Measurements from ENCODE around the gene ASS1. TPM values are rescaled to one million over a fixed set of nuclear protein-coding genes. Genes with fewer than 3 reads are reported as not detected.

The ASS1 gene
- total RNA-seq, 1 donor from 2014 or later: 22.5 TPM

DNA sequence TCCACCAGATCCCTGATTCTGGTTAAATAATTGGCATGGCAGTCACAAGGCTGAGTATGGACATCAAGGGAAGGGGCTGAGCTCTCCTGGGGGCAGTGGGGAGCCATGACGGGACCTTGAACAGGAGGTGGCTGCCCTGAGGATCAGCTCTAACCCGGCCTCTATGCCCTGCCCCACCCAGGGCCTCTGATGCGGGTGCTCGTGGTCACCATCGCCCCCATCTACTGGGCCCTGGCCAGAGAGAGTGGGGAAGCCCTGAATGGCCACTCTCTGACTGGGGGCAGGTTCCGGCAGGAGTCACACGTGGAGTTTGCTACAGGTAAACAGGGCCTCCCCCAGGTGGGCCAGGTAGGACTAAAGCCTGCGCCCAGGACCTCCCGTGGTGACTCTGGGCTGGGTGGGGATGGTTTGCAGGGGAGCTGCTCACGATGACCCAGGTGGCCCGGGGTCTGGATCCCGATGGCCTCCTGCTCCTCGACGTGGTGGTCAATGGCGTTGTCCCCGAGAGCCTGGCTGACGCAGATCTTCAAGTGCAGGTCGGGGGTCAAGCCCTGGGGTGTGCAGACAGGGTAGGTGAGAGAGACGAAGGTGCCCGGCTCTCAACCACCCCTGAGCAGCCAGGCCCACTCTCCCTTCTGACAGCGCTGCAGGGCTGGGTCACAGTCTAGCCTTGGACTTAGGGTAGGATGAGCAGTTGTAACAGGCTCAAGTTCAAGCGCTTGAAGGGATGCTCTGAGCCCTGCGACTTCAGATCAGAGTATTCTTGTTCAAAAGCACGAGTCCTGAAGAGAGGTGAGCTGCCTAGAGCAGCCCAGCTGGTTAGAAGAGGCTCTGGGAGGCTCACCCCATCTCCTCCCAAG is 19.9 kb upstream of the ASS1 start:
- H3K27ac Mint-ChIP-seq: no peak overlapping the region
- Histone ChIP-seq H3F3A (ENCODE audit: low read depth) (peaks cover 3% of the 10 kb centered on the region), H3K9me3 (ENCODE audit: low read depth) (no peaks in the 10 kb centered on the region), H3K4me3 (no peak overlapping the region), H3K27ac (no peak overlapping the region), H4K20me1 (ENCODE audit: low read depth) (no peaks in the 10 kb centered on the region), H2AFZ (replicated peaks) (no peak overlapping the region), H3K9ac (no peak overlapping the region), H3K79me2 (ENCODE audit: low read depth) (no peaks in the 10 kb centered on the region), H3K27me3 (no peaks in the 10 kb centered on the region), H3K4me1 (peaks cover 20% of the 10 kb centered on the region), H3K4me2 (no peak overlapping the region), H3K36me3 (no peaks in the 10 kb centered on the region)
- H3K36me3 Mint-ChIP-seq: no peaks in the 10 kb centered on the region
- TF ChIP-seq, protein P1, sequence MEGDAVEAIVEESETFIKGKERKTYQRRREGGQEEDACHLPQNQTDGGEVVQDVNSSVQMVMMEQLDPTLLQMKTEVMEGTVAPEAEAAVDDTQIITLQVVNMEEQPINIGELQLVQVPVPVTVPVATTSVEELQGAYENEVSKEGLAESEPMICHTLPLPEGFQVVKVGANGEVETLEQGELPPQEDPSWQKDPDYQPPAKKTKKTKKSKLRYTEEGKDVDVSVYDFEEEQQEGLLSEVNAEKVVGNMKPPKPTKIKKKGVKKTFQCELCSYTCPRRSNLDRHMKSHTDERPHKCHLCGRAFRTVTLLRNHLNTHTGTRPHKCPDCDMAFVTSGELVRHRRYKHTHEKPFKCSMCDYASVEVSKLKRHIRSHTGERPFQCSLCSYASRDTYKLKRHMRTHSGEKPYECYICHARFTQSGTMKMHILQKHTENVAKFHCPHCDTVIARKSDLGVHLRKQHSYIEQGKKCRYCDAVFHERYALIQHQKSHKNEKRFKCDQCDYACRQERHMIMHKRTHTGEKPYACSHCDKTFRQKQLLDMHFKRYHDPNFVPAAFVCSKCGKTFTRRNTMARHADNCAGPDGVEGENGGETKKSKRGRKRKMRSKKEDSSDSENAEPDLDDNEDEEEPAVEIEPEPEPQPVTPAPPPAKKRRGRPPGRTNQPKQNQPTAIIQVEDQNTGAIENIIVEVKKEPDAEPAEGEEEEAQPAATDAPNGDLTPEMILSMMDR (IDR thresholded peaks at IDR 0.05): no peak
- TF ChIP-seq EZH2phosphoT487 (IDR thresholded peaks at IDR 0.05) (no peak), EZH2 (IDR thresholded peaks at IDR 0.05) (no peak)
- no peak overlapping the region for H3K4me3 Mint-ChIP-seq
- no peaks in the 10 kb centered on the region for H3K9me3 Mint-ChIP-seq
- peaks cover 28% of the 10 kb centered on the region for H3K4me1 Mint-ChIP-seq
- peaks cover 10% of the 10 kb centered on the region for H3K27me3 Mint-ChIP-seq (ENCODE audit: insufficient read depth, low read depth)
- no peak for DNase-seq (ENCODE audit: low spot score)

DNA sequence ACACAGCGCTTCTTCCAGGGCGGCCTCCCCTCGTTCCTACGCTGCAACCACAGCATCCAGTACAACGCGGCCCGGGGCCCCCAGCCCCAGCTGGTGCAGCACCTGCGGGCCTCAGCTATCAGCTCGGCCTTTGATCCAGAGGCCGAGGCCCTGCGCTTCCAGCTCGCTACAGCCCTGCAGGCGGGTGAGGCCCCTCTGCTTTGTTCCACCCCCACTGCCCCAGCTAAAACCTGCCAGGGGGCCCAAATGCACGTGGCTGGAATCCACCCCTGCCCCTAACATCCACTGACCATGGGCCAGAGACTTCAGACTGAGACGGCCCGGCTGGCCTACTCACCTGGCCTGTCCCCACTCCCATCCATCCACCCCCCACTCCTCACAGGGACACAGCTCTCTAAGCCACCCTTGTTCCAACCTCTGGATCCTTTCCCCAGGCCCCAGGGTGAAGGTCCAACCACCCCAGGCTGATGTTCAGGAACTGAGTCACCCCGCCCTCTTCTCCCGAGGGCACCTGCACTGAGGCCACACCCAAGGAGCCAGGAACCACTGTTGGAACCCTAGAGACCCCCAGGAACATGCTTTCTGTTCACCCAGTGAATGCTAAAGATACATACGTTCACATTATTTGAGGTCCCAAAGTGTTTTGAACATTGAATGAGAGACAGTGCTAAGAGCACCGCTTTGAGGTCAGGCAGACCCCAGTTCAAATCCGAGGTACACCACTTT is 18.9 kb upstream of the ASS1 start:
- H3K9me3 ChIP-seq (ENCODE audit: low read depth): no peaks in the 10 kb centered on the region
- H3K79me2 ChIP-seq (ENCODE audit: low read depth): no peaks in the 10 kb centered on the region
- Mint-ChIP-seq H3K27me3 (ENCODE audit: insufficient read depth, low read depth) (peaks cover 11% of the 10 kb centered on the region), H3K9me3 (no peaks in the 10 kb centered on the region), H3K36me3 (no peaks in the 10 kb centered on the region), H3K4me1 (peaks cover 29% of the 10 kb centered on the region), H3K27ac (peak overlapping the region; percentile 17), H3K4me3 (no peak overlapping the region)
- no peaks in the 10 kb centered on the region for H3K36me3 ChIP-seq
- no peaks in the 10 kb centered on the region for H3F3A ChIP-seq (ENCODE audit: low read depth)
- H3K4me3 ChIP-seq: no peak overlapping the region
- no peak overlapping the region for H3K4me2 ChIP-seq
- no peak overlapping the region for H3K9ac ChIP-seq
- TF ChIP-seq, protein P1 (IDR thresholded peaks at IDR 0.05): no peak
- H3K27ac ChIP-seq: no peak overlapping the region
- H3K27me3 ChIP-seq: no peaks in the 10 kb centered on the region
- H3K4me1 ChIP-seq: peaks cover 20% of the 10 kb centered on the region
- no peak overlapping the region for H2AFZ ChIP-seq (replicated peaks)
- DNase-seq (ENCODE audit: low spot score): no peak
- no peaks in the 10 kb centered on the region for H4K20me1 ChIP-seq (ENCODE audit: low read depth)

DNA sequence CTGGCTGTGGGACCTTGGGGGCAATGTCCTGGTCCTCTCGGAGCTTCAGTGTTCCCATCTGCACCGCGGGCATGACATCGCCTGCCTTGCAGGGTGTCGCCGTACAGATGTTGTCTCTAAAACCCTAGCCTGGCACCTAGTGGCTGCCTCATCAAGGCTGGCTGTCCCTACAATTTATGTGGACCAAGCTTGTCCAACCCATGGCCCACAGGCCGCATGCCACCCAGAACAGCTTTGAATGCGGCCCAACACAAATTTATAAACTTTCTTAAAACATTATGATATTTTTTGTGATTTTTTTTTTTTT is 18.3 kb upstream of the ASS1 start:
- Histone ChIP-seq H3F3A (ENCODE audit: low read depth) (no peaks in the 10 kb centered on the region), H3K9ac (no peak overlapping the region), H3K9me3 (ENCODE audit: low read depth) (no peaks in the 10 kb centered on the region), H3K4me2 (no peak overlapping the region), H3K27ac (no peak overlapping the region), H3K4me3 (no peak overlapping the region), H4K20me1 (ENCODE audit: low read depth) (no peaks in the 10 kb centered on the region), H3K79me2 (ENCODE audit: low read depth) (no peaks in the 10 kb centered on the region), H3K27me3 (no peaks in the 10 kb centered on the region), H2AFZ (replicated peaks) (no peak overlapping the region), H3K36me3 (no peaks in the 10 kb centered on the region), H3K4me1 (peaks cover 15% of the 10 kb centered on the region)
- peaks cover 24% of the 10 kb centered on the region for H3K4me1 Mint-ChIP-seq
- peaks cover 12% of the 10 kb centered on the region for H3K27me3 Mint-ChIP-seq (ENCODE audit: insufficient read depth, low read depth)
- no peaks in the 10 kb centered on the region for H3K9me3 Mint-ChIP-seq
- TF ChIP-seq EZH2phosphoT487 (IDR thresholded peaks at IDR 0.05) (no peak), EZH2 (IDR thresholded peaks at IDR 0.05) (no peak)
- TF ChIP-seq, protein P1 (IDR thresholded peaks at IDR 0.05): no peak
- no peak overlapping the region for H3K4me3 Mint-ChIP-seq
- H3K36me3 Mint-ChIP-seq: no peaks in the 10 kb centered on the region
- no peak for DNase-seq (ENCODE audit: low spot score)
- no peak overlapping the region for H3K27ac Mint-ChIP-seq

All from neural progenitor cell (in vitro differentiated cells).